GM18519 (cell line): ENCODE results near the gene MAGI3.
"Not testable (repeated sequence)": the region's sequence is repeated elsewhere in the genome, so short reads cannot be mapped to it uniquely, and the experiment has no call there.

Experiments used
- ATAC-seq: cut with Tn5 transposase; IDR thresholded peaks from one replicate; pipeline ENCODE4 v1.9.1; 2021; ENCODE audit warnings: mild to moderate bottlenecking, moderate library complexity; ENCODE audit not compliant: unreplicated experiment, low FRiP score

The MAGI3 gene

DNA sequence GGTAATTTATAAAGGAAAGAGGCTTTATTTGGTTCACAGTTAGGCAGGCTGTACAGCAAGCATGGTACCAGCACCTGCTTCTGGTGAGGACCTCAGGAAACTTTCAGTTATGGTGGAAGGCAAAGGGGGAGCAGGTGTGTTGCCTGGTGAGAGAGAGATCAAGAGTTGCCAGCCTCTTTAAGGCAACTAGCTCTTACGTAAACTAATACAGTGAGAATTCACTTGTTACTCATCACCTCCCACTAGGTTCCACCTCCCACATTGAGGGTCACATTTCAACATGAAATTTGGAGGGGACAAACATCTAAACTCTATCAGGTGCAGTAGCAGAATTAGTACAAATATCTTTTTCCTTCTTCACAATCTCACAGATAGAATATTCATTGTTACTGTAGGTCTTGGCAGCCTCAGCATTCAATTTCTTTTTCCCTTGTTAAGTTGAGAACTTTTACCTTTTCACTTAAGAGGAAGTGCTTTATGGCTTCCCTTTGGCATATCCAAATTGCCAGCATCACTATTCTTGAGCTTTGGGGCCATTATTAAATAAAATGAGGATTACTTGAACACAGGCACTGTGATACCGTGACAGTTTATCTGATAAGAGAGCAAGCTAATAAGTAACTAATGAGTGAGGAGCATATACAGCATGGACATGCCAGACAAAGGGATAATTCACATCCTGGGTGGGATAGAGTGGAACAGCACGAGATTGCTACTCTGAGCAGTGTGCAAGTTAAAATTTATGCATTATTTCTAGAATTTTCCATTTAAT lies 48.4 kb downstream of the MAGI3 start:
- no peak for ATAC-seq

DNA sequence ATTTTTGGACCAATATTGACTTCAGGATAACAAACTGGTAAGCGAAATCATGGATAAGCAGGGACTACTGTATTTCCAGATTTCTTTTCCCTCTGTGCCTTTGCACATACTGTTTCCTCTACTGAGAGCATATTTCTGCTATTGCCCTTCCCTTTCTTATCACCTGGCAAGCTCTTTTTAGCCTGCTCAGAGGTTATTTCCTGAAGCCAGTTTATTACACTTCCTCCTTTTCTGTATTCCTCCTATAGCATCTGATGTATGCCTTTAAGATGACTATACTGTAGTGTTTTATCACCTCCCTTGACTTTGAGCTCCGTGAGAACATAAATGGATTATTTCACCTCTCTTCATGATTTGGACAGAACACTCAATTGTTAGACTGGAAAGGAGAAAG lies 49.0 kb downstream of the MAGI3 start:
- no peak for ATAC-seq

DNA sequence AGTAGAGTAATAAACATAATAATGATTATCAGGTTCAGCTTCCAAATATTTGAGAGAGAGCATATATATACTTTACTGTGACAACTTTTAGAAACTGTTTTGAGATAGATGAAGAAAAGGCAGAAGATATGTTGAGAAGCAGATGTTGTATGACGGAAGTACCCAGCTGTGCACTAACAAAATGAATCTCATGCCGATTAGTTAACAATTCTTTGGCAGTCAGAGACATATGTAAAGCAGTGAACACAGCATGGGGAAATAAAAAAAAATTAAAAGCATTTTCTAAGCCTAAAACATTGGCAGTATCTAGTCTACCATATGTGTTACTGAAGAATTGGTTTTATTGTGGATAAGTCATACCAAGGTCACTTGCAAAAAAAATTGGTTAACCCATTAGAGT lies 51.8 kb downstream of the MAGI3 start:
- no peak for ATAC-seq

DNA sequence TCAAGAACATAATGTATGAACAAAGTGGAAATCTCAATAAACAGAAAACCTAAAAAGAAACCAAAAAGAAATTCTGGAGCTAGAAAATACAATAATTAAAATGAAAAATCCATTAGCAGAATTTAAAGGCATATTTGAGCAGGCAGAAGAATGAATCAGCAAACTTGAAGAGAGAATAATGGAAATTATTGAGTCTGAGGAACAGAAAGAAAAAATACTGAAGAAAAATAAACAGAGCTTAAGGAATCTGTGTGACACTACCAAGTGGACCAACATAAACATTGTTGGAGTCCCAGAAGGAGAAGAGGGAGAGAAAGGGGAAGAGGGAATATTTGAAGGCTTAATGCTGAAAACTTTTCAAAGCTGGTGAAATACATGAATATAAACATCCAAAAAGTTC lies 54.5 kb downstream of the MAGI3 start:
- no peak for ATAC-seq

DNA sequence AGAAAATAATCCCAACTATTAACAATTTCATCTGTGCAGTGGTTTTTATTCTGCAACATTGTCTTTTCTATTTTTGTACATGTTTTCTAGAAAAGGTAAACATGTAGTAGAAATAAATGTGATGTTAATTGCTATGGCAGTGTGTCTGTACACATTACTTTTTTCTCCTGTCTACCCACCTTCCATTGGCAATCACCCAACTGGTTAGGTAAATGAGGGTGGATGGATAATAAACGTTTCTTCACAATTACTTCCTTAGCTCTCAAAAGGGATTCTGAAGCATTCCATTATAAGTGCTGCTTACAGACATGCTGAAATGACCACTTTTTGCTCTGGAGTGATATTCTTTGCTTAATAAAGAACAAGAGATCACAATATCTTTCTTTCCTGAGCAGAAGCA lies 61.4 kb downstream of the MAGI3 start:
- ATAC-seq: no peak

DNA sequence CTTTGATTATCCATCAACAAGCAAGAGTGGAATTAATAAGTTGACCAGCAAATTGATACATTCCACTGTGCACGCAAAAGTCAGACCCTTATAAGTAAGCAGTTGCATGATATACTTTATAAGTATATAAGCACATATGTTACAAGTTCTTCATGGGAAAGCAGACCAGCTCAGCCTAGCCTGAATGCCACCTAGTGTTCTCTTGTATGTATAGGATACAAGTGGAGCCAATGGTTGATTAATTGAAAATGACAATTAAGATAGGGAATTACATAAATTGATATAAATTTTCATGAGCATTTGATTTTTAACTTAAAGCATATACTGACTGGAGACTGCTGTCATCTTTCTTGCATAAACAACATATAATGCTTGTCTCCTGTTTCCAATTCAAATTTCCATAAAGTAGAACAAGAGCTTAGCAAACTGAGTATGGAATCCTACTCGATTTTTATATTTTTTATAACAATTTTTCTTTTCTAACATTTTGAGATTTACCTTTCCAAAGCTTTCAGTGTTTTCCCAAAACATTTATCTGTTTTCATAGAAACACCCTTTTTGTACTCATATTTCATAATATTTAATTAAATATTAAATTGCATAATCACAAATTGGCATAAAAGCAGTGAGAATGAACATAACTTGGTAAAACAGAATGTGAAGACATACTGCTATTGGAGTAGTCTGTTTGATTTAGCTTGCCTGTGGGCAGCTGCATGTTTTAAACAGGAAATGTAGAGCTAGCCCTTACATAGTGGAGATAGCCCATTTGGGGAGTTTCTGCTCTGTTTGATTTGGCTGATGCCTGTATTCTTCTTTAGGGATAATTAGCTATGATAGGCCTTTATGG lies 62.8 kb downstream of the MAGI3 start:
- ATAC-seq: no peak

DNA sequence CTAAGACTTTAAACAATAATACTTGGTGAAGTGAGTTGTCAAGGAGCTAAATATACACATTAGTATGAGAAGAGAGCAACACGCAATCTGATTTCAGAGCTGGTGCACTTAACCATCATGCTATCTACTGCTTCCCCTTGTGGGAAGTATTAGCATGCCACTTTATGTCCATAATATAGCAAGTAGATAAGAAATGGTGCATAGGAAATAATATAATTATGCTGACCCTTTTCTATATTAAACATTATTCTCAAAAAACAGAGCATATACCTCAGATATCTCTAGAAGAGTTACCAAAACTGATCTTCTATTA lies 63.4 kb downstream of the MAGI3 start:
- no peak for ATAC-seq

DNA sequence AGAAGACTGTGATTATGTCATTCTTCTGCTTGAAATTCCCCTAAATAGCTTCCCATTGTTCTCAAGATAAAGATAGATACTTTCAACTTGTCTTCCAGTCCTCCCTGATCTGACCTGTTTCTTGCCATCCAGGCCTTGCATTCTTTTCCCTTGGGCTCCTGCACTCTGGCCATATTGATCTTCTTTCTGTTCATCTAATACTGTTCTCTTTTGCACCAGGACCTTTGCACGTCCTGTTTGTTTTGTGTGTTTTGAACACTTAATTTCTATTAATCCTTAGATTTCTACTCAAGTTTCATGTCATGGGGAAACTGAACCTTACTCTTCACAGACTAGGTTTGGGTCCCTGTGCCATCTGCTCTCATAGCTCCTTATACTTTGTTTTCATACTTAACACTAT lies 65.1 kb downstream of the MAGI3 start:
- ATAC-seq: no peak

DNA sequence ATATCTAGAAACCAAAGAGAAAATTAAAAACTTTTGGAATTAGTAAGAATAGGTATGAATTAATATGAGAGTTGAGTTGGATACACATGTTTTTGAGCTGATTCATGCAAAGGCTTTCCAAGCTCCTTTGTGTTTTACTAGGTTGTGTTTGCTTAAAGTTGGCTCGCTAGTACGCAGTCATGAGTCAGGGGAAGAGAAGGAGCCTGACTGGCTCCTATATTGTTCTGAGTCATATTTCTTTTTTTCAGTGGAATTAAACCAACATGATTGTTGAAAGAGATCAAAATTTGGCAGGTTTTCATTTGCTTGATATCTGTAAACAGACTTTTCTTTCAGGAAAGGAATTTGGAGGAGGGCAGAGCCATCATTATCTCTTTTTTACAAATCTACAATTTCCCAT lies 66.7 kb downstream of the MAGI3 start:
- no peak for ATAC-seq

DNA sequence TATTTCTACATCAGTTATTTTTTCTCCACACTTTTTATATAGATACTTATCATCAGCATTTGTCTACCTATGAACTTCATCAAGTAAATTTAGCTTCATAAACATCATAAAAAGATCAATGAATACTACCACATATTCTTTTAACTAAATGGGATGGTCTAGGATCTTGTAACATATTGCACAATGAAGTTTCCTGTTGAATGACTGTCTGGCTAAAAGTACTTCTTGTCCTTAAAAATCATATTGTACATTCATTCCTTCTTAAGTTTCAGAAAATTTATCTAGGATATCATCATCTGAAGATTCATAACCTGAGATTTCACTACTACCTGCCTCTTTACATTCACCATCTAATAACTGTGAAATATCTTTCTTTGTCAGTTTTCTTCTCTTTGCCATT lies 69.0 kb downstream of the MAGI3 start:
- ATAC-seq: no peak

DNA sequence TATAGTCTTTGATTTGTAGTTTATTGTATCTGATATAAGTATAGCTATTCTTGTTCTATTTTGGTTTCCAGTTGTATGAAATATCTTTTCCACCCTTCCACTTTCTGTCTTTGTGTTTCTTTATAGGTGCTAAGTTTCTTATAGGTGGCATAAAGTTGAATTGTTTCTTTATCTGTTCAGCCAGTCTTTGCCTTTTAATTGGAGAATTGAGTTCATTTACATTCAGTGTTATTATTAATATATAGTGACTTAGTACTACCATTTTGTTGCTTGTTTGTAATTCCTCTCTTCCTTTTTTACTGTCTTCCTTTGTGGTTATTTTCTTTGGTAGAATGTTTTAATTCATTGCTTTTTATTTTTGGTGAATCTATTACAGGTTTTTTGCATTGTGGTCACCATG lies 77.7 kb downstream of the MAGI3 start:
- ATAC-seq: no peak

DNA sequence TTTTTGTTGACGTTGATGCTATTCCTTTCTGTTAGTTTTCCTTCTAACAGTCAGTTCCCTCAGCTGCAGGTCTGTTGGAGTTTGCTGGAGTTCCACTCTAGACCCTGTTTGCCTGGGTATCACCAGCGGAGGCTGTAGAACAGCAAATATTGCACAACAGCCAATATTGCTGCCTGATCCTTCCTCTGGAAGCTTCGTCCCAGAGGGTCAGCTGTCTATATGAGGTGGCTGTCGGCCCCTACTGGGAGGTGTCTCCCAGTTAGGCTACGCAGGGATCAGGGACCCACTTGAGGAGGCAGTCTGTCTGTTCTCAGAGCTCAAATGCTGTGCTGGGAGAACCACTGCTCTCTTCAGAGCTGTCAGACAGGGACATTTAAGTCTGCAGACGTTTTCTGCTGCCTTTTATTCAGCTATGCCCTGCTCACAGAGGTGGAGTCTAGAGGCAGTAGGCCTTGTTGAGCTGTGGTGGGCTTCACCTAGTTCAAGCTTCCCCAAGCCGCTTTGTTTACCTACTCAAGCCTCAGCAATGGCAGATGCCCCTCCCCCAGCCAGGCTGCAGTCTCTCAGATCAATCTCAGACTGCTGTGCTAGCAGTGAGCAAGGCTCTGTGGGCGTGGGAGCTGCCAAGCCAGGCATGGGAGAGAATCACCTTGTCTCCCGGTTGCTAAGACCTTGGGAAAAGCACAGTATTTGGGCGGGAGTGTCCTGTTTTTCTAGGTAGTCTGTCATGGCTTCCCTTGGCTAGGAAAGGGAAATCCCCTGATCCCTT lies 88.3 kb downstream of the MAGI3 start:
- ATAC-seq: not testable (repeated sequence)

DNA sequence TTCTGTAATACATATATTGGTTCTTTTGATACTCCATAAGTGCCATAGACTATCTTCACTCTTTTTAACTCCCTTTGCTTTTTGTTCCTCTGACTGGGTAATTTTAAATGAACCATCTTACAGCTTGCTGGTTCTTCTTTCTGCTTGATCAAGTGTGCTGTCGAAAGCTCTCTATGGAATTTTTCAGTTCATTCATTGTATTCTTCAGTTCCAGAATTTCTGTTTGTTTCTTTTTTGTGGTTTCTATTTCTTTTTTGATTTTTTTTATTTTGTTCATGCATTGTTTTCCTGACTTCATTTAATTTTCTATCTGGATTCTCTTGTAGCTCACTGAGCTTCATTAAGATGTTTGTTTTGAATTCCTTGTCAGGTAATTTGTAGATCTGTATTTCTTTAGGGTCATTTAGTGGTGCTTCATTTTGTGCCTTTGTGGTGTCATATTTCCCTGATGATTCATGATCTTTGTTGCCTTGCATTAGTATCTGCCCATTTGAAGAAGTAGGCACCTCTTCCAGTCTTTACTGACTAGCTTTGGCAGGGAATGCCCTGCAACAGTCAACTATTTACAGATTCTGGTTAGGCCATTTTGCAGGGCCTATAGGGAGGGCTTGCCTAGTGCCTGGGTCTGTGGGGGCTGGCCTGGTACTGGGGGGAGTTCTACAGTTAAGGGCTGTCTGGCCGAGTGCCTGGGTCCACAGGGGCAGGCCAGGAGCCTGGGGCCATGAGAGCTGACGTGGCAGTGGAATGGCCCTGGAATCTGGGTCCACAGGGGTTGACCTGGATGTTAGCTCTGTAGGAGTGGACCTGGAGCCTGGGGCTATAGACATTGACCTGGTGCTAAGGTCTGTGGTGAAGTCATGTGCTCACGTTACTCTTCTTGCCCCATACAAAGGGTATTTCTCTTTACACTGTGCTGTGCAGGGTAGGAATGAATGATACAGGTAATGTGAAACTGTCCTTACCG lies 89.7 kb downstream of the MAGI3 start:
- no peak for ATAC-seq

DNA sequence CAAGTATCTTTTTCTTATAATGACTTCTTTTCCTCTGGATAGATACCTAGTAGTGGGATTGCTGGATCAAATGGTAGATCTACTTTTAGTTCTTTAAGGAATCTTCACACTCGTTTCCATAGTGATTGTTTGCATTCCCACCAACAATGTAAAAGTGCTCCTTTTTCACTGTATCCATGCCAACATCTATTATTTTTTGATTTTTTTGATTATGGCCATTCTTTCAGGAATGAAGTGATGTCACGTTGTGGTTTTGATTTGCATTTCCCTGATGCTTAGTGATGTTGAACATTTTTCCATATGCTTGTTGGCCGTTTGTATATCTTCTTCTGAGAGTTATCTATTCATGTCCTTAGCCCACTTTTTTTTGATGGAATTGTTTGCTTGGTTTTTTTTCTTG lies 94.8 kb downstream of the MAGI3 start:
- not testable (repeated sequence) for ATAC-seq

DNA sequence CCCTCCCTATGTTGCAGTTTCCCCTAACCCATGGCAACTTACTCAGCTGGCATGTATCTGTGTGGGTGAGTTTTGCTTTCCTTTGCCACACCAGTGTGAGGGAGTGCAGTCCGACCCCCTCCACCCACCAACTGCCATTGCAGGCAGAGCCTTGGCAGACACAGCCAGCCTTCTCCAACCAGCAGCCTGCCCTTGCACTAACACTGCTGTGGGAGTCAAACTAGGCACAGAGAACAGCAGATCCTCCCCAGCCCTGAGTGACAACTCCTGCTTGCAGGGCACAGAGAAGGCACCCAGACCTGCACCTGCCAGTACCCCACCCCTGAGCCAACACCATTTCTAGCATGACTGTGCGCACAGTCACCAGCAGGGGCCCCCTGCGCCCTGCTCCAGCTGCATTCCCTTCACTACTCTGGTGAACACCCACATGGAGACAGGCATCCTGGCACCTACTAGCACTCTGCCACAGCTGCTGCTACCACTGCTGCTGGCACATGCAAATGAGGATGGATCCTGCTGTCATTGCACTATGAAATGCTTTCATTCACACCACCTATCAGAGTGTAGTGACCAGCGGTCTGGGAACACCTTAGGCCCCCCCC lies 98.4 kb downstream of the MAGI3 start:
- ATAC-seq: no peak

DNA sequence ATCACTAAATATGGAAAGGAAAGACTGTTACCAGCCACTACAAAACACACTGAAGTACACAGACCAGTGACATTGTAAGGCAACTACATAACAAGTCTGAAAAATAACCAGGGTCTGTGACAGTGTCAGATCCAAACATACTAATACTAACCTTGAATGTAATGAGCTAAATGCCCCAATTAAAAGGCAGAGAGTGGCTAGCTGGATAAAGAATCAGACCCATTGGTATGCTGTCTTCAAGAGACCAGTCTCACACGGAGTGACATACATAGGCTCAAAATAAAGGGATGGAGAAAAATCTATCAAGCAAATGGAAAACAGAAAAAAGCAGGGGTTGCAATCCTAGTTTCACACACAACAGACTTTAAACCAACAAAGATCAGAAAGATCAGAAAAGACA lies 100.1 kb downstream of the MAGI3 start:
- no peak for ATAC-seq

DNA sequence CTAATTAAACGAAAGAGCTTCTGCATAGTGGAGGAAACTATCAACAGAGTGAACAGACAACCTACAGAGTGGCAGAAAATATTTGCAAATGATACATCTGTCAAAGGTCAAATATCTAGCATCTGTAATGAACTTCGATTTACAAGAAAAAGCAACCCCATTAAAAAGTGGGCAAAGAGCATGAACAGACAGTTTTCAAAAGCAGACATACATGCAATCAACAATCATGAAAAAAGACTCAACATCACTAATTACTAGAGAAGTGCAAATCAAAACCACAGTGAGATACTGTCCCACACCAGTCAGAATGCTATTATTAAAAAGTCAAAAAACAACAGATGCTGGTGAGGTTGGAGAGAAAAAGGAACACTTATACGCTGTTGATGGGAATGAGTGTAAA lies 103.2 kb downstream of the MAGI3 start:
- no peak for ATAC-seq

DNA sequence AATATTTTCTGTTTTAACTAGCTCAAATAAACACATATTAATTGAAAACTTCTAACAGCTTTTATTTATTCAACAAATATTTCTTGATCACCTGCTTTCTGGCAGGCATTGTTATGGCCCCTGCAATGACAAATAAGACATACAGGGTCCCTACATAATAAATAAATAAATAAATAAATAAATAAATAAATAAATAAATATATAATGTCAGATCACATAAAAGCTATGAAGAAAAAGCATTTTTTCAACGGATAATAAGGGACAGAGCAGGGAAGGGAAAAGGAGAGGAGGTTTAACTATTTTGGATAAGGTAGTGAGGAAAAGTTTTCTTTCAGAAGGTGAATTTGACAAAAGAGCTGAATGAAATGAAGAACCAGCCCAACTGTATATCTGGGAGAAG lies 115.0 kb downstream of the MAGI3 start:
- no peak for ATAC-seq

DNA sequence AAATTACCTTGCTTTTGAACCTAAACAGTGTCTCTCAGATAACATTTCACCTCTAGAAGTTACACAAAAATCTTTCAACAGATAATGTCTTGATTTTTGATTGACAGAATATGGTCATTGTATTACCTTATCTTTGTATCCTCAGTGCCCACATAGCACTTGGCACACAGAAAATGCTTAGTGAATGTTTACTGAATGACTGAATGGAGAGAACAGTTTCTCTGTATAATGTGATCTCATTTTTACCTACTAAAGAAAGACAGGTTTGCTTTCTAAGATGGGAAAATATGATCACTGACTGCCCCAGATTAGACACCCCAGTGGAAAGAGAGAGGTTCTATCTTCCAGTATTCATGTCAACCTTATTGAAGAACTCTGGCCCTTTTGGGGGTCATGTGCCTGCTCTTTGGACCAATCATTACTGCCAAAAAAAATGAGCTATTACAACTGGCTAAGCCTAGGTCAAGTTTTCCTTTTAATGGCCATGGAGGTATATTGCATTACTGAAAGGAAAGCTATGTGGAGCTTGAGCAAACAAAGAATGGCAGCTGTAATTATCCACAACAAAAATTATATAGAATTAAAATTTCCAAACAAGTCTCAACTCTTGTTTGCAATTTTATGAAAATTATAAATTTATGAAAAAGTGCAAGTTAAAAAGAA lies 117.4 kb downstream of the MAGI3 start:
- ATAC-seq: no peak
